GM12865 (cell line): ENCODE measurements around the gene ZNF497.

Source experiments
- DNase-seq: peaks from one replicate; pipeline ENCODE4 v3.0.0; 2010; ENCODE audit warnings: low read depth
- H3K4me3 ChIP-seq: 2 replicates; pipeline ENCODE4 v1.5.1; 2011; ENCODE audit warnings: mild to moderate bottlenecking, low read depth, low read length, control low read depth
- TF ChIP-seq, protein P1 (sequence below): IDR thresholded peaks from 2 replicates; pipeline ENCODE4 v1.5.1; 2011; ENCODE audit warnings: low read length, control low read depth, low read depth, inconsistent platforms; ENCODE audit not compliant: insufficient read depth; ENCODE audit errors: missing control alignments

ZNF497 gene

DNA sequence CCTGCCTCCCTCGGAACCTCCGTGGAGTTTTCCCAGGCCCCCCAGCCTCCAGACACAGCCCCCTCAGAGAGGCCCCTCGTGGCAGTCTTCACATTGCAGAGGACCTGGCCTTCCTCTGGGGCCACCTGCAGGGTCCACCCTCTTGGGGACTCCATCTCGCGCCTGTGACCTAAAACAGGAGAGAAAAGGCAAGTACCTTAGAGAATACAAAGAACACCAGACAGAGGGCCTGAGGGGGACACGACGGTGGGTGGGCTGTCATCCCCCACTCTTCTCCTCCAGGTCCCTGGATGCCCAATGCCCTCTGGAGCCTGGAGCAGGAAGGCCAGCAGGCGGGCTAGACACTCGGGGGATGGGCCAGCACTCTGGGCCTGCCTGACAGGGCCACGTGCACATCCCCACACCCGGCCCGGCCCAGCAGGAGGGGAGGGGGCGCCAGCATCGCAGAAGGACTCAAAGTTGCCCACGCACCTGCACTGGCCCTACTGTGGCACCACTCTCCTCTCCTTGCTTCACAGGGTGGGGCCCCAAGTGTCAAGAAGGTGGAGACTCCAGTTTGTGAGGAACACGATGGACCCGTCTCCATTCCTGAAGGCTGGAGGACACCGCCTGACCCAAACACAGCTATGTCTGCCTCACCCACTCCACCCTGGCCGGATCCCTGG, 4.9 kb downstream of the ZNF497 start:
- no peak overlapping the region for H3K4me3 ChIP-seq
- DNase-seq = no peak
- TF ChIP-seq, protein P1, sequence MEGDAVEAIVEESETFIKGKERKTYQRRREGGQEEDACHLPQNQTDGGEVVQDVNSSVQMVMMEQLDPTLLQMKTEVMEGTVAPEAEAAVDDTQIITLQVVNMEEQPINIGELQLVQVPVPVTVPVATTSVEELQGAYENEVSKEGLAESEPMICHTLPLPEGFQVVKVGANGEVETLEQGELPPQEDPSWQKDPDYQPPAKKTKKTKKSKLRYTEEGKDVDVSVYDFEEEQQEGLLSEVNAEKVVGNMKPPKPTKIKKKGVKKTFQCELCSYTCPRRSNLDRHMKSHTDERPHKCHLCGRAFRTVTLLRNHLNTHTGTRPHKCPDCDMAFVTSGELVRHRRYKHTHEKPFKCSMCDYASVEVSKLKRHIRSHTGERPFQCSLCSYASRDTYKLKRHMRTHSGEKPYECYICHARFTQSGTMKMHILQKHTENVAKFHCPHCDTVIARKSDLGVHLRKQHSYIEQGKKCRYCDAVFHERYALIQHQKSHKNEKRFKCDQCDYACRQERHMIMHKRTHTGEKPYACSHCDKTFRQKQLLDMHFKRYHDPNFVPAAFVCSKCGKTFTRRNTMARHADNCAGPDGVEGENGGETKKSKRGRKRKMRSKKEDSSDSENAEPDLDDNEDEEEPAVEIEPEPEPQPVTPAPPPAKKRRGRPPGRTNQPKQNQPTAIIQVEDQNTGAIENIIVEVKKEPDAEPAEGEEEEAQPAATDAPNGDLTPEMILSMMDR = no peak

DNA sequence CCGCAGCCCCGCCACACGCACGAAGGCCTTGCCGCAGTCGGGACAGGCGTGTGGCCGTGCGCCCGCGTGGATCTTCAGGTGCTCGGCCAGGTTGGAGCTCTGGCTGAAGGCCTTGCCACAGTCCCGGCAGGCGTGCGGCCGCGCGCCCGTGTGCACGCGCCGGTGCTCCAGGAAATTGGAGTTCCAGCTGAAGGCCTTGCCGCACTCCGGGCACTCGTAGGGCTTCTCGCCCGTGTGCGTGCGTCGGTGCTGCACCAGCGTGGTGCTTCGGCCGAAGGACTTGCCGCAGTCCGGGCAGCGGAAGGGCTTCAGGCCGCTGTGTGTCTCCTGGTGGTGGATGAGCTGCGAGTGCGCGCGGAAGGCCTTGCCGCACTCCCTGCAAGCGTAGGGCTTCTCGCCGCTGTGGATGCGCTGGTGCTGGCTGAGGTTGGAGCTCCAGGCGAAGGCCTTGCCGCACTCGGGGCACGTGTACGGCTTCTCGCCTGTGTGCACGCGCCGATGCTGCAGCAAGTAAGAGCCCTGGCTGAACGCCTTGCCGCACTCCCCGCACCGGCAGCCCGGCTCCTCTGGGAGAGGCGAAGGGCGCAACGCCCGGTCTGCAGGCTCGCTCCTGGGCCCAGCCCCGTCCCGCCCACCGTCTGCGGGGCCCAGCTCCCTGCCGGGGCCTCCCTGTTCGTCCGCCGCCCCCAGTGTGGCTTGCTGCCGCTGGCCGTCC, 5.6 kb downstream of the ZNF497 start:
- H3K4me3 ChIP-seq = no peak overlapping the region
- TF ChIP-seq, protein P1 = no peak
- no peak for DNase-seq

DNA sequence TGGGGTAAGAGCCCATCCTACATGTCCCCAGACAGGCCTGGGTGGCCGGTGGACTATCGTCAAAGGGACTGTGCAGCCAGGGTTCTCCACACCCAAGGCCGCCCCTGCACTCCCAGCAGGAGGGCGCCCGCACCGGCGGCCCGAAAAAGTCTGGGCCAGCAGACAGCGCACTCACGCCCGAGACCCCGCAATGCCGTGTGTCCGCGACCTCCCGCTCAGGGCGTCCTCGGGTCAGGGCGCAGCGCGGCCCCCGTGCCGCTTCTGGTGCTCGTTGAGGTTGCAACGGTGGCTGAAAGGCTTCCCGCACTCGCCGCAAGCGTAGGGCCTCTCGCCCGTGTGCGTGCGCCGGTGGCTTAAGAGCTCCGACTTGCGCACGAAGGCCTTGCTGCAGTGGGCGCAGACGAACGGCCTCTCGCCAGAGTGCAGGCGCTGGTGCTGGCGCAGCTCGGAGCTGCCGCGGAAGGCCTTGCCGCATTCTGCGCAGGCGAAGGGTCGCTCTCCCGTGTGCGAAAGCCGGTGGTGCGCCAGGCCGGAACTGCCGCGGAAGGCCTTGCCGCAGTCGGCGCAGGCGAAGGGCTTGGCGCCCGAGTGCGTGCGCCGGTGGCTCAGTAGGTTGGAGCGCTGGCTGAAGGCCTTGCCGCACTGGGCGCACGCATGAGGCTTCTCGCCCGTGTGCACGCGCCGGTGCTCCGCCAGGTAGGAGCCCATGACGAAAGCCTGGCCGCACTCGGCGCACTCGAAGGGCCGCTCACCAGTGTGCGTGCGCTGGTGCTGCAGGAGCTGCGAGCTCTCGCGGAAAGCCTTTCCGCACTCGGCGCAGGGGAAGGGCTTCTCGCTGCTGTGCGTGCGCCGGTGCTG, 6.4 kb downstream of the ZNF497 start:
- no peak for DNase-seq
- TF ChIP-seq, protein P1 = no peak
- H3K4me3 ChIP-seq = no peak overlapping the region

DNA sequence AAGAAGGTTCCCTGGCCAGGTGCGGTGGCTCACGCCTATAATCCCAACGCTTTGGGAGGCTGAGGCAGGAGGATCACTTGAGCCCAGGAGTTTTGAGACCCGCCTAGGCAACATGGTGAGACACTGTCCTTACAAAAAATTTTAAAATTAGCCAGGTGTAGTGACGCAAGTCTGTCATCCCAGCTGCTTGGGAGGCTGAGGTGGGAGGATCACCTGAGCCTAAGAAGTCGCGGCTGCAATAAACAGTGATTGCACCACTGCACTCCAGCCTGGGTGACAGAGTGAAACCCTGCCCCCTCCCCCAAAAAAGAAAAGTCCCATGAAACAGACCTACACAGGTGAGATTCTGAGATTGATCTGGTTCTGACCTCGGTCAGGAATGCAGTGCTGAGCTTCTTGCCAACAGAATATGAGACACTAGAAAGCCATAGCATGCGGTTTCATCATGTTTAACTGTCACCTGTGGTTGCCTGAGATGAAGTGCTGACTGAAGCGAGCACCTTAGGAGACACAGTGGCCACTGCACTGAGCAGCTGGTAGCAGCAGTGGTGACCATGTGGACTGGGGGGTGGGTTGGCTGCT, 7.2 kb downstream of the ZNF497 start:
- DNase-seq = no peak
- no peak overlapping the region for H3K4me3 ChIP-seq
- TF ChIP-seq, protein P1 = no peak

DNA sequence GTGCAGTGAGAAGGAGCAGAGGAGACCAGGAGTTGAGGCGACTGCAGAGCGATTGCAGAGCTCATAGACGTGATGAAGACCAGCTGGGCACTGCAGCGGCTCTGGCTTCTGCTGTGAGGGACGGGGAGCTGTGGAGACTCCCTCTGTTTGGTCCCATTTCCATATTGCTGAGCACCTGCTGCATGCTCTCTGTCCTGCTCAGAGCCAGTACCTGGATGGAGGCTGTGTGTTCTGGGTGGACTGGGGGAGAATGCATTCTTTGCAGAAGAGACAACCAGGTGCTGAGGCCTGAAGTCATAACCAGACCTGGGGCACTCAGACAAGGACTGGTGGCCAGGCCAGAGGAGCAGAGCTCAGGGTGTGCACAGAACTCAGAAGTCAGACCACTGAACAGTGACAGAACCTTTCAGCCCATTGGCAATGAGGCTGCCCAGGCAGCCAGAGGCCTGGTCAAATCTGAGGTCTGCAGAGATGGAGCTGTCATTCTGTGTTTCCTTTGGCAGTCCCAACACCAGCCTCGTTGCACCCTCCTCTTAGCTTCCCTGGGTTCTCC, 8.0 kb downstream of the ZNF497 start:
- H3K4me3 ChIP-seq = no peak overlapping the region
- no peak for DNase-seq
- TF ChIP-seq, protein P1 = no peak

DNA sequence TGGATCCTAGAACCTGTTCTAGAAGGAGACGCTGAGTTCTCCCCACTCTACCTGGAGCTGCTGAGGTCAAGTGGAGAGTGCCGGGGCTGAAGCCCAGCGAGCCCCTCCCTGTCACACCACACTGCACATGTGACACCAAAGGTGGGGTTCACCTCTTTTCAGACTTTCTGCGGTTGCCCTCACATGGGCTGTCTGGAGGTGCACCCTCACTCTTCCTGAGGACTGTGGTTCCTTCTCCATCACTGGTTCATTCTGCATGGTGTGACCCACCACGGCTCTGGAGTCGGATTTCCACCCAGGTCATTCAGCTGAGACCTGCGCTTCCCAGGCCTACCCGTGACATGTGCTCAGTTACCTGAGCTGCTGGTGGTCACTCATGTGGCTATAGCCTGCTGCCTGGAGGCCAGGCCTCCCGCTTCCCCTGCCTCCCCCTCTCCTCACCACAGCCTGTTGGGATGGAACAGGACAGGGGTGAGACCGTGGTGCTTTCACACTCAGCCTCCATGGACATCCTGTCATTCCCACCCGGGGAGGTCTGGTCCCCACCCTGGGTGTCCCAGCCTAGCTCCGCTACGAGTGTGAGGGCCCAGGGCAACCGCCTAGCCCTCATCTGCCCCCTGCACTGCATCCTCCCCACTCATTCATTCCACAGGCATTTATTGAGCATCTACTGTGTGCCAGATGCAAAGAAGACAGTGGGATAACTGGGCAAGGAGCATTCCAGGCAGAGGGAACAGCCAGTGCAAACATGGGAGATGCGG, 8.7 kb downstream of the ZNF497 start:
- H3K4me3 ChIP-seq = no peak overlapping the region
- no peak for DNase-seq
- TF ChIP-seq, protein P1 = no peak
